H9 (cell line): ENCODE results near the gene BAG5. TPM values are rescaled to one million over a fixed set of nuclear protein-coding genes. Genes with fewer than 3 reads are reported as not detected.

ENCODE experiments used
- DNase-seq: peaks from one replicate; pipeline ENCODE4 v3.0.0-alpha.2; 2017
- H2AFZ ChIP-seq: one replicate; pipeline ENCODE4 v1.6.1; 2013; ENCODE audit warnings: mild to moderate bottlenecking, low read length, control low read depth, moderate library complexity
- H2AK5ac ChIP-seq: 2 replicates; pipeline ENCODE4 v1.6.1; 2013; ENCODE audit warnings: low read length, control low read depth, mixed read lengths; ENCODE audit not compliant: insufficient read length
- H2BK120ac ChIP-seq: one replicate; pipeline ENCODE4 v1.6.1; 2013; ENCODE audit warnings: low read depth, mild to moderate bottlenecking, low read length, control low read depth, inconsistent platforms; ENCODE audit not compliant: poor library complexity, severe bottlenecking
- H2BK12ac ChIP-seq: 2 replicates; pipeline ENCODE4 v1.6.1; 2013; ENCODE audit warnings: low read length, control low read depth, mixed read lengths, low read depth; ENCODE audit not compliant: insufficient read length
- H2BK15ac ChIP-seq: 2 replicates; pipeline ENCODE4 v1.6.1; 2013; ENCODE audit warnings: low read depth, low read length, control low read depth
- H2BK20ac ChIP-seq: one replicate; pipeline ENCODE4 v1.6.1; 2013; ENCODE audit warnings: low read depth, mild to moderate bottlenecking, low read length, control low read depth, inconsistent platforms; ENCODE audit not compliant: poor library complexity, severe bottlenecking
- H2BK5ac ChIP-seq: 2 replicates; pipeline ENCODE4 v1.6.1; 2013; ENCODE audit warnings: low read length, control low read depth, mixed read lengths; ENCODE audit not compliant: insufficient read length
- H3K14ac ChIP-seq: 2 replicates; pipeline ENCODE4 v1.6.1; 2013; ENCODE audit warnings: low read length, control low read depth; ENCODE audit not compliant: insufficient read depth
- H3K18ac ChIP-seq: 2 replicates; pipeline ENCODE4 v1.6.1; 2013; ENCODE audit warnings: low read depth, mild to moderate bottlenecking, mixed read lengths, low read length, control low read depth; ENCODE audit not compliant: insufficient read length
- H3K23ac ChIP-seq: 2 replicates; pipeline ENCODE4 v1.6.1; 2013; ENCODE audit warnings: low read length, control low read depth, mixed read lengths, low read depth; ENCODE audit not compliant: insufficient read length
- H3K23me2 ChIP-seq: 2 replicates; pipeline ENCODE4 v1.6.1; 2013; ENCODE audit warnings: low read depth, mild to moderate bottlenecking, mixed read lengths, low read length, control low read depth; ENCODE audit not compliant: insufficient read length, poor library complexity, severe bottlenecking
- H3K27ac ChIP-seq: 2 replicates; pipeline ENCODE4 v1.5.1; 2013; ENCODE audit warnings: low read length, control low read depth, mixed read lengths, low read depth; ENCODE audit not compliant: insufficient read length
- H3K27me3 ChIP-seq: 2 replicates; pipeline ENCODE4 v1.6.1; 2013; ENCODE audit warnings: low read length, control low read depth, inconsistent platforms; ENCODE audit not compliant: insufficient read depth
- H3K4ac ChIP-seq: 2 replicates; pipeline ENCODE4 v1.6.1; 2013; ENCODE audit warnings: low read depth, mild to moderate bottlenecking, control low read depth, inconsistent platforms, low read length, moderate library complexity
- H3K4me1 ChIP-seq: 2 replicates; pipeline ENCODE4 v1.6.1; 2013; ENCODE audit warnings: low read length, control low read depth, inconsistent platforms; ENCODE audit not compliant: insufficient read depth
- H3K4me2 ChIP-seq: 2 replicates; pipeline ENCODE4 v1.6.1; 2013; ENCODE audit warnings: low read length, control low read depth, mixed read lengths; ENCODE audit not compliant: insufficient read length, insufficient read depth
- H3K56ac ChIP-seq: 2 replicates; pipeline ENCODE4 v1.6.1; 2013; ENCODE audit warnings: low read depth, mild to moderate bottlenecking, mixed read lengths, low read length, control low read depth; ENCODE audit not compliant: insufficient read length
- H3K79me1 ChIP-seq: 2 replicates; pipeline ENCODE4 v1.6.1; 2013; ENCODE audit warnings: low read depth, mild to moderate bottlenecking, moderate library complexity, low read length, control low read depth, inconsistent platforms; ENCODE audit not compliant: insufficient read depth, poor library complexity, severe bottlenecking
- H3K79me2 ChIP-seq: 2 replicates; pipeline ENCODE4 v1.6.1; 2013; ENCODE audit warnings: low read length, control low read depth, inconsistent platforms; ENCODE audit not compliant: insufficient read depth
- H3K9ac ChIP-seq: 2 replicates; pipeline ENCODE4 v1.6.1; 2013; ENCODE audit warnings: low read length, control low read depth, mixed read lengths; ENCODE audit not compliant: insufficient read length; ENCODE audit errors: extremely low read depth
- H3K9me3 ChIP-seq: one replicate; pipeline ENCODE4 v1.6.1; 2013; ENCODE audit warnings: low read depth, low read length, inconsistent platforms; ENCODE audit not compliant: control insufficient read depth
- H3T11ph ChIP-seq: one replicate; pipeline ENCODE4 v1.6.1; 2013; ENCODE audit warnings: mild to moderate bottlenecking, low read length, control low read depth, inconsistent platforms
- H4K20me1 ChIP-seq: one replicate; pipeline ENCODE4 v1.6.1; 2013; ENCODE audit not compliant: control insufficient read depth, insufficient read length, insufficient read depth
- H4K5ac ChIP-seq: 2 replicates; pipeline ENCODE4 v1.6.1; 2013; ENCODE audit warnings: low read depth, mild to moderate bottlenecking, mixed read lengths, low read length, control low read depth; ENCODE audit not compliant: insufficient read length
- H4K8ac ChIP-seq: replicated peaks from 2 replicates; pipeline ENCODE4 v1.6.1; 2013; ENCODE audit warnings: low read length, control low read depth, mixed read lengths, low read depth; ENCODE audit not compliant: insufficient read length
- H4K91ac ChIP-seq: 2 replicates; pipeline ENCODE4 v1.6.1; 2013; ENCODE audit warnings: low read depth, mild to moderate bottlenecking, moderate library complexity, mixed read lengths, low read length, control low read depth; ENCODE audit not compliant: insufficient read length
- H3K27ac Mint-ChIP-seq, 3 experiments: 2 replicates in 2 of 3; 3 replicates in 1 of 3; pipeline ENCODE4 v1.8.0; 2020 to 2021; ENCODE audit warnings: mixed read lengths in 3 of 3, mild to moderate bottlenecking in 1 of 3, moderate library complexity in 1 of 3
- H3K27me3 Mint-ChIP-seq: 2 replicates; pipeline ENCODE4 v1.8.0; 2021; ENCODE audit warnings: low read depth, mild to moderate bottlenecking, moderate library complexity, mixed read lengths
- H3K36me3 Mint-ChIP-seq, 3 experiments: 2 replicates in 2 of 3; 3 replicates in 1 of 3; pipeline ENCODE4 v1.8.0; 2020 to 2021; ENCODE audit warnings: low read depth in 3 of 3, mixed read lengths in 3 of 3; ENCODE audit not compliant: insufficient read depth in 1 of 3
- H3K4me1 Mint-ChIP-seq, 2 experiments: 2 replicates each; pipeline ENCODE4 v1.8.0; 2020; ENCODE audit warnings: mixed read lengths in 2 of 2
- H3K4me3 Mint-ChIP-seq, 2 experiments: 2 replicates in 1 of 2; 3 replicates in 1 of 2; pipeline ENCODE4 v1.8.0; 2020 to 2021; ENCODE audit warnings: mild to moderate bottlenecking in 2 of 2, mixed read lengths in 2 of 2, moderate library complexity in 1 of 2
- H3K9me3 Mint-ChIP-seq, 2 experiments: 2 replicates in 1 of 2; 3 replicates in 1 of 2; pipeline ENCODE4 v1.8.0; 2020; ENCODE audit warnings: mild to moderate bottlenecking in 2 of 2, mixed read lengths in 2 of 2, moderate library complexity in 1 of 2
- CTCF ChIP-seq: fragments of 200-600 bp; sonication (generic); conservative IDR thresholded peaks from 3 replicates; pipeline ENCODE4 v1.8.0; 2021; ENCODE audit warnings: antibody characterized with exemption, mild to moderate bottlenecking
- WGBS: extraction: QIAGEN DNeasy Blood & Tissue Kit; methylation state at CpG from one replicate; pipeline ENCODE4 v1.1.7; 2013; ENCODE audit warnings: missing lambda C conversion rate, low lambda C conversion rate, mixed read lengths; ENCODE audit not compliant: insufficient read length; ENCODE audit errors: extremely low coverage; 5-methylcytosine and 5-hydroxymethylcytosine counted together
- total RNA-seq: library from RNA; stranded (reverse); gene quantifications from 2 replicates; pipeline ENCODE4 v1.2.1, GENCODE V29; 2021

The BAG5 gene
- total RNA-seq, 1 experiment from 2014 or later = 38.0 TPM

GRCh38 chr14:103517174-103517566, 45.3 kb downstream of the BAG5 start:
- no peak for TF ChIP-seq CTCF
- Histone ChIP-seq H3K23me2 (peaks cover 6% of the 10 kb centered on the region), H3K4ac (no peak overlapping the region), H4K5ac (no peak overlapping the region), H3K14ac (no peak overlapping the region), H3T11ph (no peak overlapping the region), H3K27ac (no peak overlapping the region), H2BK120ac (no peak overlapping the region), H2AFZ (no peak overlapping the region), H2BK12ac (no peak overlapping the region), H3K9me3 (no peaks in the 10 kb centered on the region), H3K27me3 (no peaks in the 10 kb centered on the region), H3K56ac (no peak overlapping the region), H2BK5ac (no peak overlapping the region), H4K91ac (no peak overlapping the region), H4K8ac (no peak overlapping the region), H3K4me1 (no peaks in the 10 kb centered on the region), H2BK15ac (no peak overlapping the region), H2AK5ac (no peak overlapping the region), H3K9ac (no peak overlapping the region), H2BK20ac (no peak overlapping the region), H3K18ac (no peak overlapping the region), H3K23ac (no peak overlapping the region), H3K79me1 (no peaks in the 10 kb centered on the region), H3K79me2 (no peaks in the 10 kb centered on the region), H3K4me2 (no peak overlapping the region), H4K20me1 (peaks cover 3% of the 10 kb centered on the region)
- peak overlapping the region in 2 of 3 experiments; percentile 59 to 69; a peak in 2 of 7 replicates for H3K27ac Mint-ChIP-seq
- H3K36me3 Mint-ChIP-seq = peaks cover 11 to 19% (median 18%) of the 10 kb centered on the region in 3 experiments
- no peaks in the 10 kb centered on the region; the same call in 1 of the 2 replicates for H3K27me3 Mint-ChIP-seq
- H3K4me3 Mint-ChIP-seq = no peak overlapping the region
- H3K4me1 Mint-ChIP-seq = peaks cover 13 to 33% of the 10 kb centered on the region in 2 experiments
- WGBS = no CpG with 5 or more reads among the region's 10 CpGs
- H3K9me3 Mint-ChIP-seq = no peaks in the 10 kb centered on the region
- DNase-seq = no peak
